ENCODE results near the gene IL22RA1. TPM values are rescaled to one million over a fixed set of nuclear protein-coding genes. Genes with fewer than 3 reads are reported as not detected.

Gene IL22RA1
- total RNA-seq, 1 experiment from 2014 or later, result 0.13 TPM

DNA sequence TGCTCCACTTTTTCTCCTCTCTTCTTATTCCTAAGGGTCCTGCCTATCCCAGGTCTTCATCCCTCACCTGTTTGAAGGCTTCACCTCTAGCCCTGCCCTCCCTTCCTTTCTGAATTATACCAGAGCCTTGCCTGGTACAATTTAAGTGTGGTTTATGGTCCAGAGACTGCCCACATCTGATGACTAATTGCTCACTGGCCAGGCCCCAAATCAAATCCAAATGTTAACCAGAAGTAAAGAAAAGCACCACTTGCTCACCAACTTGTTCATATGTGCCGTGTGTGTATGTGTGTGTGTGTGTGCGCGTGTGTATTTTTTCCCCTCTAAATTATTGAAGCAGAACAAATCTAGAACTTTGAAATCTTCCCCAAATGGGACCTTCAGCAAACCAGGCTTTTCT lies 57.4 kb downstream of the IL22RA1 start:
- no peak overlapping the region for H4K8ac ChIP-seq (replicated peaks; ENCODE audit: insufficient read length, low read depth, low read length)
- Mint-ChIP-seq H3K4me1 (peaks cover 0 to 4% of the 10 kb centered on the region in 2 experiments; a peak in 1 of 4 replicates), H3K9me3 (no peaks in the 10 kb centered on the region; a peak in 1 of 5 replicates), H3K36me3 (ENCODE audit: insufficient read depth in 1 of 3, low read depth in 3 of 3) (no peaks in the 10 kb centered on the region), H3K4me3 (no peak overlapping the region), H3K27ac (no peak overlapping the region), H3K27me3 (ENCODE audit: low read depth) (no peaks in the 10 kb centered on the region; the same call in none of the 2 replicates)
- H3K4ac ChIP-seq (ENCODE audit: low read depth, low read length), result no peak overlapping the region
- H3K79me1 ChIP-seq (ENCODE audit: insufficient read depth, low read depth, low read length, poor library complexity, severe bottlenecking), result no peaks in the 10 kb centered on the region
- no peak overlapping the region for H3K18ac ChIP-seq (ENCODE audit: insufficient read length, low read depth, low read length)
- no peak overlapping the region for H4K91ac ChIP-seq (ENCODE audit: insufficient read length, low read depth, low read length)
- no peak overlapping the region for H3K27ac ChIP-seq (ENCODE audit: insufficient read length, low read depth, low read length)
- no peak for DNase-seq
- H2BK120ac ChIP-seq (ENCODE audit: low read depth, low read length, poor library complexity, severe bottlenecking), result no peak overlapping the region
- no peak overlapping the region for H3K4me2 ChIP-seq (ENCODE audit: insufficient read depth, insufficient read length, low read length)
- no peaks in the 10 kb centered on the region for H3K23me2 ChIP-seq (ENCODE audit: insufficient read length, low read depth, low read length, poor library complexity, severe bottlenecking)
- no peak overlapping the region for H4K5ac ChIP-seq (ENCODE audit: insufficient read length, low read depth, low read length)
- TF ChIP-seq, protein P1, sequence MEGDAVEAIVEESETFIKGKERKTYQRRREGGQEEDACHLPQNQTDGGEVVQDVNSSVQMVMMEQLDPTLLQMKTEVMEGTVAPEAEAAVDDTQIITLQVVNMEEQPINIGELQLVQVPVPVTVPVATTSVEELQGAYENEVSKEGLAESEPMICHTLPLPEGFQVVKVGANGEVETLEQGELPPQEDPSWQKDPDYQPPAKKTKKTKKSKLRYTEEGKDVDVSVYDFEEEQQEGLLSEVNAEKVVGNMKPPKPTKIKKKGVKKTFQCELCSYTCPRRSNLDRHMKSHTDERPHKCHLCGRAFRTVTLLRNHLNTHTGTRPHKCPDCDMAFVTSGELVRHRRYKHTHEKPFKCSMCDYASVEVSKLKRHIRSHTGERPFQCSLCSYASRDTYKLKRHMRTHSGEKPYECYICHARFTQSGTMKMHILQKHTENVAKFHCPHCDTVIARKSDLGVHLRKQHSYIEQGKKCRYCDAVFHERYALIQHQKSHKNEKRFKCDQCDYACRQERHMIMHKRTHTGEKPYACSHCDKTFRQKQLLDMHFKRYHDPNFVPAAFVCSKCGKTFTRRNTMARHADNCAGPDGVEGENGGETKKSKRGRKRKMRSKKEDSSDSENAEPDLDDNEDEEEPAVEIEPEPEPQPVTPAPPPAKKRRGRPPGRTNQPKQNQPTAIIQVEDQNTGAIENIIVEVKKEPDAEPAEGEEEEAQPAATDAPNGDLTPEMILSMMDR (conservative IDR thresholded peaks at IDR 0.05), result no peak
- H3K4me1 ChIP-seq (ENCODE audit: insufficient read depth, low read length), result no peaks in the 10 kb centered on the region
- H2AK5ac ChIP-seq (ENCODE audit: insufficient read length, low read length), result no peak overlapping the region
- no peaks in the 10 kb centered on the region for H3K27me3 ChIP-seq (ENCODE audit: insufficient read depth, low read length)
- H3K9me3 ChIP-seq (ENCODE audit: control insufficient read depth, low read depth, low read length), result no peaks in the 10 kb centered on the region
- H3K9ac ChIP-seq (ENCODE audit: extremely low read depth, insufficient read length, low read length), result no peak overlapping the region
- H2BK15ac ChIP-seq (ENCODE audit: low read depth, low read length), result no peak overlapping the region
- no peak overlapping the region for H3K56ac ChIP-seq (ENCODE audit: insufficient read length, low read depth, low read length)
- no peak overlapping the region for H3K23ac ChIP-seq (ENCODE audit: insufficient read length, low read depth, low read length)
- no peaks in the 10 kb centered on the region for H4K20me1 ChIP-seq (ENCODE audit: control insufficient read depth, insufficient read depth, insufficient read length)
- no peak overlapping the region for H2BK5ac ChIP-seq (ENCODE audit: insufficient read length, low read length)
- H2AFZ ChIP-seq (ENCODE audit: low read length), result no peak overlapping the region
- no peaks in the 10 kb centered on the region for H3K79me2 ChIP-seq (ENCODE audit: insufficient read depth, low read length)
- no peak overlapping the region for H2BK12ac ChIP-seq (ENCODE audit: insufficient read length, low read depth, low read length)
- no peak overlapping the region for H3T11ph ChIP-seq (ENCODE audit: low read length)
- WGBS (ENCODE audit: extremely low coverage, insufficient read length, low lambda C conversion rate), result no CpG with 5 or more reads among the region's 3 CpGs
- no peak overlapping the region for H3K14ac ChIP-seq (ENCODE audit: insufficient read depth, low read length)
- H2BK20ac ChIP-seq (ENCODE audit: low read depth, low read length, poor library complexity, severe bottlenecking), result no peak overlapping the region

Data from H9 (cell line).